ELR (cell line): ENCODE data around the gene TEX13B.

ENCODE experiments used
- DNase-seq: peaks from one replicate; pipeline ENCODE4 v3.0.0-alpha.2; 2015; ENCODE audit warnings: low read depth

The TEX13B gene

GRCh38 chrX:107936434-107936730 is 45.8 kb downstream of the TEX13B start:
- DNase-seq = no peak

- DNase-seq = peak; percentile 6
Observed at GRCh38 chrX:107935664-107936433, 46.3 kb downstream of the TEX13B start.

- DNase-seq = peak; percentile 10
Observed at GRCh38 chrX:107935200-107935599, 47.0 kb downstream of the TEX13B start.

GRCh38 chrX:107934262-107934661 is 47.9 kb downstream of the TEX13B start:
- DNase-seq = no peak
